Stimulated activated CD4-positive, alpha-beta T cell treated with anti-CD3 and anti-CD28 coated beads, Interleukin-2, amount 100 ng/mL, for 48 hours (primary cell): Measurements from ENCODE around the gene KRT5.
"Not testable (repeated sequence)": the region's sequence is repeated elsewhere in the genome, so short reads cannot be mapped to it uniquely, and the experiment has no call there.

ENCODE experiments used
- DNase-seq, 2 donors: peaks; one replicate each; pipeline ENCODE4 v3.0.0-alpha.2; 2020

The KRT5 gene

DNA sequence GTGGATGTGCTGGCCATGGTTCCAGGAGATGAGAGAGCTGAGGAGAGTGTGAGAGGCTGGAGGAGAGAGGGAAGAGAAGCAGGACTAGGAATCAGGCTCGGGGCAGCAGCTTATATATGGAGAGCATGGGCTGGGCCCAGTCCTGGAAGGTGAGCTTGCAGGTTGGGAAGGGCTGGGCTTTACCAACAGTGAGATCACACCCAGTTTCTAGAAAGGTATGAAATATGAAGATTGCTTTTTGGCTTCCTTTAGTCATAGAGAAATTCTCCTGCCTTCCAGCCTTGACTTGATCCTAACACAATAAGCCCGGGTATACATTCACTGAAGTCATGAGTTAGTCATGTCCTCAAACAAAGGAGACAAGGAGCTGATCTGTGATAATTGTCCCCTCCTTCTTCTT lies 27.0 kb downstream of the KRT5 start, which contains the start of gene KRT6A:
Gene KRT6A (minus strand): TSS at position 86 of the 400 bp plus-strand sequence. CDS start 69 bp downstream, at position 17.
- DNase-seq, result no peak

DNA sequence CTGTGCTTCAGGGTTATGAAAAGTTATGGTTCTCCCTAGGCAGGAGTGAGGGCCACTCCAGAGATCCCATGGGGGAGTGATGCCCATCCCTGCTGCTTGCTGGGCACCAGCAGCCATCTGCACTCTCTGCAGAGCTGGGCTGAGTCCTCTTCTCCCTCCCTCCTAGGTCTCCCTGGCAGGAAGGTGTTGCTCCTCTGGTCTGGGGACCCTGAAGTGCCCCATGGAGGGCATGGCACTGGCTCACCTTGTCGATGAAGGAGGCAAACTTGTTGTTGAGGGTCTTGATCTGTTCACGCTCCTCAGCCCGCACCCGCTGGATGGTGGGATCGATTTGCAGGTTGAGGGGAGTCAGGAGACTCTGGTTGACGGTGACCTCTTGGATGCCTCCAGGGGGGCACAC lies 27.8 kb downstream of the KRT5 start:
- DNase-seq, result not testable (repeated sequence)

DNA sequence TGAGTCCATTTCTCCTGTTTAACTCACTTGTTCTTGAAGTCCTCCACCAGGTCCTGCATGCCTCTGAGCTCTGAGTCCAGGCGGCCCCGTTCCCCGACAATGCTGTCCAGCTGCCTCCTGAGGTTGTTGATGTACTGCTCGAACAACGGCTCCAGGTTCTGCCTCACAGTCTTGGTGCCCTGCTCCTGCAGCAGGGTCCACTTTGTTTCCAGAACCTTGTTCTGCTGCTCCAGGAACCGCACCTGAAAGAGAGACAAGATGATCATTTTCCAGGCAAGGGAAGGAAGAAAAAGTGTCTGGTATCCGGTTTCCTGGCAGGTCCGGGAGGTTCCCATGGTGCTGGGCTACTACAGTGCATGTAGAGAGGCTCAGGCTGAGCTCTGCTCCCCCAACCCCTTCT lies 28.7 kb downstream of the KRT5 start:
- DNase-seq, result not testable (repeated sequence)

DNA sequence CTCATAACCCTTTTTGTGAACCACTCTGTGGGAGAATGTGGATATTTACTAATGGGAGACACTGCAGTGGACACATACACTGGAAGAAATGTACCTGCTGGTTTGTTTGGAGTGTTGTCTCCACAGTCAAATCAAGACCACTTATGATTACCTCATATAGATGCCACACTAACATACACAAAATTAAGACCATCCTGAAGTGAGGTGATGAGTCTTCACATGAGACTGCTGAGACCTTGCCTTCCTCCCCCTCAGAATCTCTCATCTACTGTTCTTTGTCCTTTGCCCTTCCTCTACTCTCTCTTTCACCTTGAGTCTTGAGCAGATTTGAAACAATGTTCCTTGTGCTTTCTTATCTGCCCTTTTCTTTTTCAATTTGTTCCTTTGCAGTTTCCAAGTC lies 31.5 kb downstream of the KRT5 start:
- DNase-seq, result no peak

DNA sequence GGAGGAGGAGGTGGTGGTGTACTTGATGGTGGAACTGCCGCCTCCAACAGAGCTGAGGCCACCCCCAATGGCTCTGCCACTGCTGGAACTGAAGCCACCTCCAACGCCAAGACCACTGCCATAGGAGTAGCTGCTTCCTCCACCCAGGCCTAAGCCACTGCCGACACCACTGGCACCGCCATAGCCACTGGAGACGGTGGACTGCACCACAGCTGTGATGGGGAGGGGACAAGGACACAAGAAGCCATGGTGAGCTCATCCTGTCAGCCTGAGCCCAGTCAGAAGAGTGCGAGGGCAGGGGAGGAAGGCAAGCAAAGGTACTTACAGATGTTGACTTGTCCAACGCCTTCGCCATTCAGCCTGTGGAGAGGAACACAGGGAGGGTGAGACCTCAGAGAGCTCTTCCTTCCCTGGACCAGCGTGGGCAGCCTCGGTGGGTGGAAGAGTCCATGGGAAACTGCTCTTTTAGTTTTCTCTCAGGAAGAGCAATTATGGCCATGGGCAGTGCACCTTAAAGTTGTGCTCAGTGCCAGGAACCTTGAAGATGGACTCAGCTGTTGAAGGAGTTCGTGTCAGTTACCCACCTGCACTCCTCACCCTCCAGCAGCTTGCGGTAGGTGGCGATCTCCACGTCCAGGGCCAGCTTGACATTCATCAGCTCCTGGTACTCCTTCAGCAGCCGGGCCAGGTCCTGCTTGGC lies 32.3 kb downstream of the KRT5 start:
- not testable (repeated sequence) for DNase-seq

DNA sequence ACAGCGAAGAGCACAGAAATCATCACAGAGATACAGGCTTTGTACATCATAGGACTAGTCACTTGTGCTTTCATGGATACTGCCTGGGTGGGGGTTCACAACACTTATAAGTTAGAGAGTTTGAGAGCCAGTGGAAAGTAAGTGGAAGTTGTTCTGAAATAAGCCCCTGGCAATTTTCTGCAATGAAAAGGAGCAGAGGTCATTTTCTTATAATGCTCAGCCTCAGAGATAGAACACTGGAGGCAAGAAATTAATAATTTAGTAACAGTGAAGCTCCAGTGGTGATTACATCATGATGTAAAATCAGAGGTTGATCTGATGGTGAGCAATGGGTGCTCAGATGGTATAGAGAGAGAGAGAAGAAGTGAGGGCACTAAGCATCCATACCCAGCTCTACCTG lies 33.0 kb downstream of the KRT5 start:
- DNase-seq, result no peak

DNA sequence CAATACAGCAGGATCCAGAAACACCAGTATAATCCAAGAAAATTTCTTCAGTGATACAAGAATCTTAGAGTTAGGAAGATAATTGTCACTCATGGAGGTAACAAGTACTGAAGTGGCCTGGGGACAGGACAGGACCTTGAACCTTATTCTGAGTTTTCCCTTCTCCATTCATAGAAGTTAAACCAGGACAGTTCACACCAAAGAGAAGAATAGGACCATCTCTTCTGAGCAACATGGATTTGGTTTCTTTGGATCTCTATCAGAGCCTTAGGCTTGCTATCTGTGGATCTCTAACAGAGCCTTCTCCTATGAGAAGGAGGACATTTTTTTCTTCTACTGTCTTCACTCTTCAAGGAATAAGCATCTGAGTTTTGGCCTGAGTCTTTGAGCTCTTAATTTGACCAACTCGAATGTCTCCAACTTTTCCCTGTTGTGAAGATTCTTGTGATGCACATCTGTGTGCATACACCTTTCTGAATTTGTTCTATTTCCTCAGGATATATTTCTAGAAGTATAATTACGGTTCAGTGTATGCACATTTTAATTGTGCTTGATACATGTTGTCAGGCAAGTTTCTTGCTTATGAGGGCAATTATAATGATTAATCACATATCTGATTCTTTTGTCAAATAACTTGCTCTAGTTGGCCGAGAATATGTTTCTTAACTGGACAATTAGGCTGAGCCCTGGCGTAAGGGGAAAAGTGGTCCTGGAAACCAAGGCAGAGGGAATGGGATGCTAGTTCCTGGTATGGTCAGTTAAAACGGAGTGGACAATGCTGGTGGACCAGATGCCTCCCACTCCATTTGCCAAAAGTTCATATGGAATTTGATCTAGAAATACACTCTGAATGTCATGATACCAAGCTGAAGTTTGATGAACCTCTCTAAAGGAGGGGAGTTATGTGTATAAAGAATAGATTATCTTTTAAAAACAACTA lies 33.8 kb downstream of the KRT5 start:
- DNase-seq, result no peak

DNA sequence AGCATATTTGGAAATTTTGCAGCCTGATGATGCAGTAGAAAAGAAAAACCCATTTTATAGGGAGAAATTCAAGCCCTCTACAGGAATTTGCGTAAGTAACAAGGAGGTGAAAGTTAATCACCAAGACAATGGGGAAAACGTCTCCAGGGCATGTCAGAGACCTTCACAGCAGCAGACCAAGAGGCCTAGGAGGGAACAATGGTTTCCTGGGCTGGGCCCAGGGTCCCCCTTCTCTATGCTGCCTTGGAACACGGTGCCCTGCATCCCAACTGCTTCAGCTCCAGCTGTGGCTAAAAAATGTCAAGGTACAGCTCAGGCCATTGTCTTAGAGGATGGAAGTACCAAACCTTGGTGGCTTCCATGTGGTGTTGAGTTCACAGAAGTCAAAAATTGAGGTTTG lies 40.1 kb downstream of the KRT5 start:
- DNase-seq, result no peak

DNA sequence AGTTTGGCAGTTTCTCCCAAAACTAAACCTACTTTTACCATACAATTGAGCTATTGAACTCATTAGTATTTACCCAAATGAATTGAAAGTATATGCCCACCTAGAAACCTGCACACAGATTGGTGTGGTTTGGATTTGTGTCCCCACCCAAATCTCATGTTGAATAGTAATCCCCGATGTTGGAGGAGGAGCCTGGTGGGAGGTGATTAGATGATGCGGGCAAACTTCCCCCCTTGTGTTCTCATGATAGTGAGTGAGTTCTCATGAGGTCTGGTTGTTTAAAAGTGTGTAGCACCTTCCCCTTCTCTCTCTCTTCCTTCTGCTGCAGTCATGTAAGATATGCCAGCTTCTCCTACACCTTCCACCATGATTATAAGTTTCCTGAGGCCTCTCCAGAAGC lies 42.5 kb downstream of the KRT5 start:
- DNase-seq, result no peak

DNA sequence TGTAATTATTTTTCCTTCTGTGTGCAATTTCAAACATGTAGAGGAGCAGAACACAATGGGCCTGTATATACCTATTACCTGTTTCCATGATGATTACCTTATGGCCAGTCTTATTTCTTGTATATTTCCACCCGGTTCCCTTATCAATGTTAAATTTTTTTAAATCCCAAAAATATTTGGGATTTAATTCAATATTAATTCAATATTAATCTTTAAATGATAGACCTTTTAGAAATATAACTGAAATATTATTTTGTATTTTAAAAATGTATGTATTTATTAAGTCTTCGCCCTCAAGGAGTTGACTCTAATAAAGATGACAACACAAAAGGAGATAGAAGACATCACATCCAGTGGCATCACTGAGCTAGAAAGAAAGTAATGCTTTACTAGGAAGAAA lies 46.0 kb downstream of the KRT5 start:
- DNase-seq, result no peak

DNA sequence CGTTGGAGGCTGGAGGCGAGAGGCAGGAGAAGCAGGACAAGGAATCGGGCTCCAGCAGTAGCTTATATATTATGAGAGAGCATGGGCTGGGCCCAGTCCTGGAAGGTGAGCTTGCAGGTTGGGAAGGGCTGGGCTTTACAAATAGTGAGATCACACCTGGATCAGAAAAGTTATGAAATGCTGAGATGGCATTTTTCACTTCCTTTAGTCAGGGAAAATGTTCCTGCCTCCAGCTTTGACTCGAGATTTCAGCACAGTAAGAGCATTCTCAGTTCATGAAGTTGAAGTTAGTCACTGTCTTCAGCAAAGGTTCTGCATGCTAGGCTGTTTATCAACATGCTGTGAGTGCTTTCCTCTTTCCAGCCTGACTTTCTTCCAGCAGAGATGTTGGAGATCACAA lies 46.4 kb downstream of the KRT5 start, which contains the start of gene KRT6C:
Gene KRT6C (minus strand): TSS at position 38 of the 400 bp plus-strand sequence. CDS start 68 bp downstream, outside the sequence.
- DNase-seq, result no peak

DNA sequence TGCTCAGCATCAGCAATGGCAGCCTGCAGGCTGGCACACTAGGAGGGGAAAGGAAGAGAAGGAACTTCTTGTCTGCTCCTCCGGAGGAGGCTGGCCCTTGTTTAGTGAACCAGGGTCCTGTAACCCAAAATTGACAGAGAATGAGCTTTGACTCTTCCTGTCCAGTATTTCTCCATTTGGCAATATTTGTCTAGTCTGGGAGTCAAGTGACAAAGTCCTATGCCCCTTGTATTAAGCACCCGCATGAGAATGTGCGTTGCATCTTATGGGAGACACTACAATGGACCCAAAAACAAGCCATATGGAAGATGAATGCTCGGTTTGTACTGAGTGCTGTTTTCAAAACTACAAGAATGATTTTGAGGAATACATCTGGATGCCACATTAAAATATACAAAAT lies 50.3 kb downstream of the KRT5 start:
- DNase-seq, result no peak

DNA sequence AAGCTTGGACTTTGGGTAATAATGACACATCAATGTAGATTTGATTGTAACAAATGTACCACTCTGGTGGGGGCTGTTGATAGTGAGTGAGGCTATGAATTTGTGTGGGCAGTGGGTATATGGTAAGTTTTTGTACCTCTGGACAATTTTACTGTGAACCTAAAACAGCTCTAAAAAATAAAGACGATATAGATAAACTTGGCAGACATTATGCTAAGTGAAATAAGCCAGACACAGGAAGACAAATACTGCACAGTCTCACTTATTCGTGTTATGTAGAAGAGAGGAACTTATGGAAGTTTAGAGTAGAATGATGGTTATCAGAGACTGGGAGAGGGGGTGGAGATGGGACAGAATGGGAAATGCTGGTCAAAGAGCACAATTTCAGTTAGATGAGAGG lies 55.3 kb downstream of the KRT5 start:
- DNase-seq, result no peak
